Calu3 (cell line): Measurements from ENCODE around the gene SREBF2. TPM values are rescaled to one million over a fixed set of nuclear protein-coding genes. Genes with fewer than 3 reads are reported as not detected.

Experiments
- Bru-seq: library from RNA; stranded (reverse); fragments of 400-500 nt; gene quantifications from one replicate; lab custom pipeline; 2021; lab: Mats Ljungman, UMichigan
- BruChase-seq, 2 experiments: library from RNA; stranded (reverse); fragments of 400-500 nt; gene quantifications; one replicate each; lab custom pipeline; 2021; lab: Mats Ljungman, UMichigan
- BruUV-seq: library from RNA; stranded (reverse); fragments of 400-500 nt; replicated peaks from 2 replicates; lab custom pipeline; 2021; lab: Mats Ljungman, UMichigan
- CTCF ChIA-PET: fragments of 300-600 bp; sonication (Branson Sonifier 250); formaldehyde crosslinking; loops from one replicate; lab custom pipeline; 2022; ENCODE audit warnings: antibody characterized with exemption; lab: Charles Lee
- DNase-seq: peaks from one replicate; pipeline ENCODE4 v3.0.0; 2022
- H3K27ac Mint-ChIP-seq: one replicate; pipeline ENCODE4 v1.8.0; 2022; ENCODE audit warnings: mixed read lengths; ENCODE audit not compliant: unreplicated experiment
- H3K27me3 Mint-ChIP-seq: one replicate; pipeline ENCODE4 v1.8.0; 2022; ENCODE audit warnings: mixed read lengths; ENCODE audit not compliant: unreplicated experiment
- H3K36me3 Mint-ChIP-seq: one replicate; pipeline ENCODE4 v1.8.0; 2022; ENCODE audit warnings: mild to moderate bottlenecking, moderate library complexity, mixed read lengths; ENCODE audit not compliant: insufficient read depth, unreplicated experiment
- H3K4me1 Mint-ChIP-seq: one replicate; pipeline ENCODE4 v1.8.0; 2022; ENCODE audit warnings: mild to moderate bottlenecking, low read depth, mixed read lengths; ENCODE audit not compliant: unreplicated experiment
- H3K4me3 Mint-ChIP-seq: one replicate; pipeline ENCODE4 v1.8.0; 2022; ENCODE audit warnings: mild to moderate bottlenecking, low read depth, moderate library complexity, mixed read lengths; ENCODE audit not compliant: unreplicated experiment
- H3K9me3 Mint-ChIP-seq: one replicate; pipeline ENCODE4 v1.8.0; 2022; ENCODE audit warnings: low read depth, mixed read lengths; ENCODE audit not compliant: unreplicated experiment
- CTCF ChIP-seq: fragments of 200-600 bp; IDR thresholded peaks from one replicate; pipeline ENCODE4 v1.8.0; 2022; ENCODE audit warnings: antibody characterized with exemption; ENCODE audit not compliant: unreplicated experiment
- intact Hi-C: fragments of 100-400 bp; cut with micrococcal nuclease; formaldehyde crosslinking; loops from one replicate; pipeline ENCODE4 v1.10.0; 2022; ENCODE audit not compliant: unreplicated experiment
- long read RNA-seq: library from polyadenylated mRNA; stranded (forward); transcript quantifications from one replicate; pipeline ENCODE4 v2.0.0, GENCODE V29; 2022
- total RNA-seq: library from RNA; stranded (reverse); gene quantifications from 2 replicates; pipeline ENCODE4 v1.2.3, GENCODE V29; 2022

The SREBF2 gene
- total RNA-seq, result 145 and 159 TPM in 2 replicates
- percentile 89 among the genes with signal in this experiment for Bru-seq, nascent RNA
- BruChase-seq, experiment 1, labeled RNA remaining after a 6-hour chase, result percentile 87 among the genes with signal in this experiment
- percentile 88 among the genes with signal in this experiment for BruChase-seq, experiment 2, labeled RNA remaining after a 2-hour chase
- long read RNA-seq, full-length matches to known transcripts, result 33 of 100 reads
- long read RNA-seq, partial matches to known transcripts, result 19 of 100 reads
- long read RNA-seq, other reads (novel, unspliced or antisense), result 48 of 100 reads

GRCh38 chr22:41832553-41833368, at the start of gene SREBF2:
Gene SREBF2, plus strand, starts transcription at chr22:41833105. Its CDS starts 166 bp downstream, at chr22:41833271.
- peak; percentile 99 for DNase-seq
- H3K4me1 Mint-ChIP-seq, result peaks cover 39% of the 10 kb centered on the region
- intact Hi-C loops, result loop anchor here (2.0 kb wide), 1 partner anchor 114 kb away; the partner anchor contains the start of gene CENPM
- BruUV-seq, result no TSS peak
- CTCF ChIA-PET, result interaction anchor here (0.6 to 2.0 kb wide), 10 partner anchors 8 to 531 kb away, joined by 3 to 10 read pairs (median 6); partner anchors contain the start of genes CCDC134, CENPM and TNFRSF13C
- H3K27me3 Mint-ChIP-seq, result no peaks in the 10 kb centered on the region
- TF ChIP-seq CTCF, result no peak
- peaks cover 53% of the 10 kb centered on the region for H3K36me3 Mint-ChIP-seq
- H3K9me3 Mint-ChIP-seq, result no peaks in the 10 kb centered on the region
- H3K27ac Mint-ChIP-seq, result peak within 1 kb of the TSS; percentile 93
- H3K4me3 Mint-ChIP-seq, result peak within 1 kb of the TSS; percentile 87

GRCh38 chr22:41787331-41787730, 45.6 kb upstream of the SREBF2 start:
- Mint-ChIP-seq H3K36me3 (no peaks in the 10 kb centered on the region), H3K27ac (no peak overlapping the region), H3K4me3 (no peak overlapping the region), H3K4me1 (no peaks in the 10 kb centered on the region), H3K27me3 (peaks cover 31% of the 10 kb centered on the region), H3K9me3 (no peaks in the 10 kb centered on the region)
- BruUV-seq, result no TSS peak
- TF ChIP-seq CTCF, result no peak
- intact Hi-C loops, result no loop called here
- DNase-seq, result no peak
- CTCF ChIA-PET, result interaction anchor here (1.4 kb wide), 1 partner anchor 13 kb away, joined by 5 read pairs; the partner anchor contains the start of gene CCDC134

GRCh38 chr22:41793871-41794270, 39.0 kb upstream of the SREBF2 start:
- no peak overlapping the region for H3K27ac Mint-ChIP-seq
- no peak for DNase-seq
- CTCF ChIA-PET, result no interaction called here
- peaks cover 27% of the 10 kb centered on the region for H3K27me3 Mint-ChIP-seq
- no peaks in the 10 kb centered on the region for H3K36me3 Mint-ChIP-seq
- no peak for TF ChIP-seq CTCF
- no TSS peak for BruUV-seq
- intact Hi-C loops, result no loop called here
- no peaks in the 10 kb centered on the region for H3K9me3 Mint-ChIP-seq
- H3K4me3 Mint-ChIP-seq, result no peak overlapping the region
- H3K4me1 Mint-ChIP-seq, result no peaks in the 10 kb centered on the region

GRCh38 chr22:41798736-41799135, 34.2 kb upstream of the SREBF2 start:
- Mint-ChIP-seq H3K36me3 (peaks cover 15% of the 10 kb centered on the region), H3K27ac (no peak overlapping the region), H3K9me3 (no peaks in the 10 kb centered on the region), H3K4me1 (peaks cover 11% of the 10 kb centered on the region), H3K27me3 (no peaks in the 10 kb centered on the region), H3K4me3 (no peak overlapping the region)
- intact Hi-C loops, result no loop called here
- no peak for TF ChIP-seq CTCF
- BruUV-seq, result no TSS peak
- CTCF ChIA-PET, result interaction anchor here (0.6 to 3.1 kb wide), 2 partner anchors 74 to 102 kb away, joined by 3 to 23 read pairs; no protein-coding TSS in a partner anchor
- no peak for DNase-seq
